ENCODE data around the gene MAD1L1.
"Not testable (repeated sequence)": the region's sequence is repeated elsewhere in the genome, so short reads cannot be mapped to it uniquely, and the experiment has no call there.

MAD1L1 gene

DNA sequence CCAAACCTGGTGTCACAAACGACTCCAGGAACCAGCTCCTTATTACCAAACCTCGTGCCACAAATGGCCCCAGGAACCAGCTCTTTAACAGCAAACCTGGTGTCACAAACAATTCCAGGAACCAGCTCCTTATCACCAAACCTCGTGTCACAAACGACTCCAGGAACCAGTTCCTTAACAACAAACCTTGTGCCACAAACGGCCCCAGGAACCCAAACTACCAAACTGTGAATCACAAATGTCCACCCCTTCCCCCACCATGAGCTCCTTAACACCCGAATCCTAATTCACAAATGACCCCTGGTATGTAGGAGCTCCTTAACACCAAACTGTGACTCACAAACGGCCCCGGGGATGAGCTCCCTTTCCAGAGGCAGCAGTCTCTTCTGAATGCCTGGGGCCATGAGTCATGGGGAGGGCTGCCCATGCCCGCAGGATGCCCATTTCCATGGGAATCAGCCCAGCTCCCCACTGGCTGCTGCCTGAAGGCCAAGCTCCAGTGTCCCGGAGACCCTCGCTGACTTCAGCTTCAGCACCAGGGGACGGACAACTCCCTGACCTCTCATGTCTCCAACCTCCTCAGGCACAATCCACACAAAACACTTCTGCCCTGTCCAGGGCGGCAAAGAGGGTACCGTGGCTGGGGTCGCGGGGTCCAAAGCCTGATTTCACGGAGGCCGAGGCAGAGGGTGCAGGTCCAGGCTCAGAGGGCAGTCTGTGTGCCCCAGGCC, 349.5 kb downstream of the MAD1L1 start:
- DNase-seq (ENCODE audit: low read depth): no peak

DNA sequence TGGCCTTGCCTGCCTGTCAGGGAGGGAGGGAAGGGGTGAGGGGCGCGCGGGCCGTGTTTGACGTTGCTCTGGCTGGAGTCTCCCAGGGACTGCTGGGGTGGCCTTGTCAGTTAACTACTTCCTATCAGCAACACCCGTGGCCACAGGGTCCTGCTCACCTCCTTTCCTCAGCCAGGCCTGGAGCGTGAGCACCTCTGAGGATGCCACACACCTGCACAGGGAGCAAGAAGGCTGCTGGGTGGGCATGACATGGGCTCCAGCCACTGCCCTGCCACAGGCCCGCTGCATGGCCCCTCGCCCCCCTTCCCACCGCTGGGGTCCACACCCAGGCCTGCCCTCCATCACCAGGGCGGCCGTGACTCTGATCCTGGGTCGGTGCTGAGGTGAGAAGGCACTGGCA, 350.3 kb downstream of the MAD1L1 start:
- no peak for DNase-seq (ENCODE audit: low read depth)

- DNase-seq (ENCODE audit: low read depth): no peak
These were observed 350.8 kb downstream of the MAD1L1 start for GRCh38 chr7:1881946-1882345.

GRCh38 chr7:1876641-1877040, 356.1 kb downstream of the MAD1L1 start:
- not testable (repeated sequence) for DNase-seq (ENCODE audit: low read depth)

DNA sequence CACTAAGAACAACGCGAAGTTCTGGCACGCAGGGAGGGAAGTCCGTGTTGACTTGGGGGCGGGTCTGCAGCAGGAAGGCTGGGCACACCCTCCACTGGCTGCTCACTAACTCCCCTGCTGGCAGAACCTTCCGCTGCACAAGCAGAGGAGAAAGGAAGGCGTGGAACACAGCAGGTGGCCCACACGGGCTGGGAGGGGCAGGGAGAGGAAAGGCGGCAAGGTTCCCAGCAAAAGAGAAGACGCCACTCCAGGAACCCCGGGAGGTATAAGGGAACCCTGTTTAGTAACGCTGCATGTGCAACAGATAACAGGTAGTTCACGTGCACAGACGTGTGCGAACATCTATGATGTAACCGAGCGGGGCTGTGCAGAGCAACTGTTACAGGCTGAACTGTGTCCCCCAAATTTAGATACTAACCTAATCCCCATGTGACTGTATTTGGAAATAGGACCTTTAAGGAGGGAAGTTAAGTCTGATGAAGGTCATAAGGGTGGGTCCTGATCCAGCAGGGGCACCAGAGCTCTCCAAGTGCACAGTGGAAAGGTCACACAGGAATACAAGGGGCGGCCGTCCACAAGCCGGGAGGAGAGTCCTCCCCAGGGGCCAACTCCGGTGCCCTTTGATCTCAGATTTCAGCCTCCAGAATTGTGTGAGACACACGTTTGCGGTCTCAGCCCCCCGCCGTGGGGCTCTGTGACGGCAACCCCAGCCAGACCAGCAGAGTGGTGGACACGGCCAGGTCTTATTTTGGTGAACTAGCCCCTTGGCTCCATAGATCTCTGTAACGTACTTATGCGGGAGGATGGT, 357.1 kb downstream of the MAD1L1 start:
- not testable (repeated sequence) for DNase-seq (ENCODE audit: low read depth)

GRCh38 chr7:1874590-1875391, 358.0 kb downstream of the MAD1L1 start:
- not testable (repeated sequence) for DNase-seq (ENCODE audit: low read depth)

GRCh38 chr7:1873857-1874589, 358.7 kb downstream of the MAD1L1 start:
- no peak for DNase-seq (ENCODE audit: low read depth)

GRCh38 chr7:1873421-1873820, 359.3 kb downstream of the MAD1L1 start:
- DNase-seq (ENCODE audit: low read depth): no peak

DNA sequence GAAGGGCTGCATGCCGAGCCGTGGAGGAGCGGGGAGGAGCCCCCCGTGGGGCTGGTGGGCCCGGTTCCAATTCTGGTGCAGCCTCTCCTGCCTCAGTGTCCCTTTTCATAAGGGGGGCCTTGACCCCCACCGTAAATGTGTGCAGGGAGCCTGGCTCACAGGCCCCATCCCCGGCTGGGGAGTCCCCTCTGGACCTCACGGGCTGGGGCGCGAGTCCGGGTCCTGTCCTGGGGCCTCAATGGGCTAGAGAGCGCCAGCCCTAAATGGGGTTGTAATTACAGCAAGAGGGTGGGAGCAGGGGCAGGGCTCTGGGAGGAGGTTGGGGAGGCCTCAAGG, 359.7 kb downstream of the MAD1L1 start:
- no peak for DNase-seq (ENCODE audit: low read depth)

GRCh38 chr7:1872191-1873069, 360.3 kb downstream of the MAD1L1 start:
- no peak for DNase-seq (ENCODE audit: low read depth)

DNA sequence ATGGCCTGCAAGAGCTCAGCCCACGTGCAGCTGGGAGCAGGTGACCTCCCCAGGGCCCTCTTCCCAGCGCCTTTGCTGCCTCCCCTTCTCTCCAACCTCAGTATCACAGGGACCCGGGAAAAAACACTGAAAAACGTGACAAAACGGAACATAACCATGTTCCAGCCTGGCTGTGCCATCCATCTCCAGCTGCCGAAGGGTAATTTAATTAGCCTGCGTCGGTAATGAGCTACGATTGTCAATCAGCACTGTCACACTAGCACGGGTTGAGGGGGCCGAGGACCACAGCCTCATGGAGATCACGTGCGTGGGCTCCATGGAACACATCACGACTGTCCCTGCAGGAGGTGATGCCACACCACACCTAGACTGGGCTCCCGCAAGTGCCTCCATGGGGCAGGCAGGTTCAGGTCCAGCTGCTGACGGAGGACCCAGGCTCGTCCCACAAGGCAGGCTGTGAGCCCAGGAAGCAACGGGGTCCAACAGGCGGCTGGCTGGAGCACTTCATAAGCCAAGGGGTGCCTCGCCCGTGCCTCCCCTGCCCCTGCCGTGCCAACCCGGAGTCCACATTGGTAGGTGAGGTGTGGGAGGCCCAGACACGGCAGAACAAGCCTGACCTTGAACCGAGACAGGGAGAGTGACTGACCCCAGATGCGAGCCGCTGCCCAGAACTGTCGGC, 363.2 kb downstream of the MAD1L1 start:
- DNase-seq (ENCODE audit: low read depth): no peak

DNA sequence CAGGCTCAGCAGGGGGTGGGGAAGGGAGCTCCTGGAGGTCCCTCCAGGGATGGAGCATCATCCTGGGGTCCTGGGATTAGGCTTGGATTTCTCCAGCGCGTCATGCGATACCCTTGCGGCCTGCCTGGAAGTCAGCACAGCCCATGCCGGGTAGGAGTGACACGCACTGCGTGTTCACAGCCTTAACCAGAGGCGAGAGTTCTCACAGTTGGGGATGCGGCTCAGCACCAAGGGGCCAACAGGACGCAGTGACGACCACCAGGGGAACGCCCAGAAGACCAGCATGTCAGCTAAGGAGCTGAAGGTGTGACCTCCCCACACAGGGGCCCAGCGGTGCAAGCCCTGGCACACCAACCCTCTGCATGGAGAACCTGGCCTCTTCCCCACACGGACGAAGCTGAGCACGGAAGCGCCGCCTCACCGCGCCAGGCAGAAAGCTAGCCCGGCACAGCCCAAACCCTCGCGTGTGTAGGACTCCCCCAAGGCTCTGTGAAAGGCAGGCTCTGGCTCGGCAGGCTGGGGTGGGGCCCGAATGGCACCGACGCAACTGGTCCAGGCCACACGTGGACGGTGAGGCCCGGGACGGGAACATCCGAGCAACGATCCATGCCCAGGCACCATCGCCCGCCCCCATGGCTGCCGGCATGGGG, 364.1 kb downstream of the MAD1L1 start:
- DNase-seq (ENCODE audit: low read depth): no peak

DNA sequence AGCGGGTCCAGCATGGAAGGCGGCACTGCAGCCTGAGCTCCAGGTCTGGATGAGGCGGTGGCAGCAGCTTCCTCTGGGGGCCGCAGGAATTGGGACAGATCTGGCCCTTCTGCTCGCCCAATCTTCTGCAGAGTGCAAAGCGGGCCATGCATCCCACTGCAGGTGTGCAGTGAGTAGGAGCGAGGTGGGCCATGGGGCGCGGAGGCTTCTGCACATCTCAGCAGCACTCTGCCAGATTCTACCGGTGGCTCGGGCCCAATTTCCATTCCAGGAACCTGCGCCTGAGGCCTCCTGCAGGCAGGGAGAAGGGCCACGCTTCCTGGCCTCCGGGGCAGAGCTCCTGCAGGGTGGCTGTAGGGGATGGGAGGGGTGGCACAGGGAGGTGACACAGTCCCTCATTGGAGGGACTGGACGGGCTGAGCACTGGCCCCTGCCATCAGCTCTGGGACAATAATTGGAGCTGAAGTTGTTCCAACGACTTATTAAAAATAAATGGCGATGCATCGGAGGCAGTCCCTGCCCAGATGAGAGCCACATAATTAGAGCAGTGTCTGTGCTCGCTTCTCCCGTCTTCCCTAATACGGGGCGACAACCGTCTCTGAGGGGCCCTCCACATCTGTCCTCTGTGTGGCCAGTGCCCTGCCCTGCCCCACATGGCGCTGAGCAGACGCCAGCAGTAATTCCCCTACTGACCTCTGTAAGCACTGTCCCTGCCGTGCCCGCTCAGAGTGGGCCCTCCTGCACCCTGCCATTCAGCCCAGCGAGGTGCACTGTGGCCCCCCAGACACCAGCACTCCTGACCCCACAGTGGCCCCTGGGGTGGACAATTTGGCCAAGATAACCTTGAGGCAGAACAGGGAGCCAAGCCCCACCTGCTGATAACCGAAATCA, 365.1 kb downstream of the MAD1L1 start:
- DNase-seq (ENCODE audit: low read depth): no peak

DNA sequence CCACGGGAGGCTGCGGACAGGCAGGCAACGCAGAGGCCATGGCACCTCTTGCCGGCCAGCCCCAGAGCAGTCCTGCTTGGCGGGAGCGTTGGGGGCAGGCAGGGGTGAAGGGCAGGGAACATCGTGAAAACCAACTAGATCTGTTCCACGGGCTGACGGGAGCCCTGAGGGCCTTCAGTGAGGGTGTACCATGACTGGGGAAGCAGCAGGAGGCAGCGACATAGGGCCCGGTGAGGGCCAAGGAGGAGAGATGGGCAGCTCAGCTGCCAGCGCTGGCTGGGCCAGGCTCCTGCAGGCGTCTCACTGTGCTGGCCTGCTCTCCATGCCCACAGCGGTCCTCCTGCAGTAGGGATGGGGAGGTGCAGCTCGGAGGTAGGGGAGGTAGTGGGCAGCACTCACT, 366.1 kb downstream of the MAD1L1 start:
- DNase-seq (ENCODE audit: low read depth): no peak

- no peak for DNase-seq (ENCODE audit: low read depth)
These were observed 367.0 kb downstream of the MAD1L1 start for GRCh38 chr7:1865571-1866255.

DNA sequence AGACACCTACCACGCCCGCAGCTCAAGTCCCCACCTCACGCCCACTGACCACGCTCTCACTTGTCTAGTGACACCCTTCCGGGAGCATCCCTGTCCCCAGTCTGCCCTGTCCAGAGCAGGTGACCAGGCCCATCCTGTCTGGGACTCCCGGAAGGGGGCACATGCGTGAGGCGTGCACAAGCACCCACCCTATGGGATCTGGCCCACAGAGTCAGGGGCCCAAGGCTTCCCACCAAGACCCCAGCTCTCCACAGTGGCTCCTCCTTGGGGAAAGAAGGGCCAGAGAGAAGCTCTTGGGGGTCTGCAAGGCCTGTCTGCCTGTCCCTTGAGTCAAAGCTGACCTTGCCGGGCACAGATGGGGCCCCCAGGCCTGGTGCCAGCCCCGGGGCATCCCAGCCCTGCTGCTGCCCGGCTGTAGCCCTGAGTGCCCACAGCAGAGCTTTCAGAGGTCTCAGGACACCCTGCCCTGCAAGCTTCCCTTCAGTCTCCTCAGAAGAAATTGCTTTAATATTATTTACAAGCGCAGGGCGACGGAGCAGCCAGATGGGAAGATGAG, 367.7 kb downstream of the MAD1L1 start:
- no peak for DNase-seq (ENCODE audit: low read depth)

GRCh38 chr7:1864161-1864940, 368.4 kb downstream of the MAD1L1 start:
- no peak for DNase-seq (ENCODE audit: low read depth)
